Tibial nerve (tissue), 4 donors: ENCODE measurements around the gene MYOCOS.

Source experiments
- EP300 ChIP-seq, 2 donors: sonication (generic); formaldehyde crosslinking; IDR thresholded peaks; one replicate each; pipeline ENCODE4 v1.6.1; 2017; ENCODE audit warnings: antibody characterized with exemption in 2 of 2, mild to moderate bottlenecking in 1 of 2
- TF ChIP-seq, protein P1 (sequence below), 5 experiments: fragments of 200-600 bp in 3 of 5; fragments of 450-650 bp in 2 of 5; sonication (generic) in 3 of 5; IDR thresholded peaks; one replicate each; pipeline ENCODE4 v1.5.1; 2016 to 2019; ENCODE audit warnings: antibody characterized with exemption in 5 of 5, mild to moderate bottlenecking in 3 of 5, moderate library complexity in 2 of 5

DNA sequence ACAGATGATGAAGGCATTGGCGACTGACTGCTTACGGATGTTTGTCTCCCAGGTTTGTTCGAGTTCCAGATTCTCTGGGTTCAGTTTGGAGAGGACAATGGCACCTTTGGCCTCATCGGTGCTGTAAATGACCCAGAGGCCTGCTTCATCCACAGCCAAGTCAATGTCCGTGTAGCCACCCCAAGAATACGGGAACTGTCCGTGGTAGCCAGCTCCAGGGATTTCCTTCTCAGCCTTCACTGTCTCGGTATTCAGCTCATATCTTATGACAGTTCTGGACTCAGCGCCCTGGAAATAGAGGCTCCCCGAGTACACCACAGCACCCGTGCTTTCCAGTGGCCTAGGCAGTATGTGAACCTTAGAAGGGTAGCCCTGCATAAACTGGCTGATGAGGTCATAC lies 14.1 kb downstream of the MYOCOS start:
- TF ChIP-seq, protein P1, sequence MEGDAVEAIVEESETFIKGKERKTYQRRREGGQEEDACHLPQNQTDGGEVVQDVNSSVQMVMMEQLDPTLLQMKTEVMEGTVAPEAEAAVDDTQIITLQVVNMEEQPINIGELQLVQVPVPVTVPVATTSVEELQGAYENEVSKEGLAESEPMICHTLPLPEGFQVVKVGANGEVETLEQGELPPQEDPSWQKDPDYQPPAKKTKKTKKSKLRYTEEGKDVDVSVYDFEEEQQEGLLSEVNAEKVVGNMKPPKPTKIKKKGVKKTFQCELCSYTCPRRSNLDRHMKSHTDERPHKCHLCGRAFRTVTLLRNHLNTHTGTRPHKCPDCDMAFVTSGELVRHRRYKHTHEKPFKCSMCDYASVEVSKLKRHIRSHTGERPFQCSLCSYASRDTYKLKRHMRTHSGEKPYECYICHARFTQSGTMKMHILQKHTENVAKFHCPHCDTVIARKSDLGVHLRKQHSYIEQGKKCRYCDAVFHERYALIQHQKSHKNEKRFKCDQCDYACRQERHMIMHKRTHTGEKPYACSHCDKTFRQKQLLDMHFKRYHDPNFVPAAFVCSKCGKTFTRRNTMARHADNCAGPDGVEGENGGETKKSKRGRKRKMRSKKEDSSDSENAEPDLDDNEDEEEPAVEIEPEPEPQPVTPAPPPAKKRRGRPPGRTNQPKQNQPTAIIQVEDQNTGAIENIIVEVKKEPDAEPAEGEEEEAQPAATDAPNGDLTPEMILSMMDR (IDR thresholded peaks at IDR 0.05) = no peak
- no peak for TF ChIP-seq EP300 (IDR thresholded peaks at IDR 0.05)
